ENCODE results near the gene CCBE1.

The CCBE1 gene

GRCh38 chr18:59395226-59396175 lies 301.7 kb downstream of the CCBE1 start:
- WGBS (ENCODE audit: extremely low coverage, insufficient coverage, insufficient read length), result no CpG with 5 or more reads among the region's 10 CpGs

GRCh38 chr18:59393381-59393780 lies 303.8 kb downstream of the CCBE1 start:
- Histone ChIP-seq H3K4me2 (ENCODE audit: low read length) (no peak overlapping the region), H3K4me3 (ENCODE audit: low read depth, low read length) (no peak overlapping the region), H3K18ac (ENCODE audit: low read length) (no peak overlapping the region), H3K4me1 (ENCODE audit: control insufficient read depth in 1 of 2, insufficient read depth in 2 of 2, low read length in 2 of 2) (no peaks in the 10 kb centered on the region), H3K79me2 (ENCODE audit: control insufficient read depth, insufficient read depth, low read length, poor library complexity) (no peaks in the 10 kb centered on the region), H3K36me3 (ENCODE audit: control insufficient read depth in 1 of 2, insufficient read depth in 2 of 2, low read length in 2 of 2) (no peaks in the 10 kb centered on the region), H3K9me3 (ENCODE audit: insufficient read depth, low read depth, low read length) (no peaks in the 10 kb centered on the region), H4K8ac (ENCODE audit: low read depth, low read length) (no peak overlapping the region), H3K9ac (ENCODE audit: low read length) (no peak overlapping the region), H3K27ac (ENCODE audit: low read depth, low read length) (no peak overlapping the region), H3K79me1 (ENCODE audit: low read length) (peaks cover 2% of the 10 kb centered on the region), H2BK120ac (ENCODE audit: insufficient read depth, low read length, poor library complexity) (no peak overlapping the region), H3K14ac (ENCODE audit: low read length) (no peak overlapping the region), H2AFZ (ENCODE audit: insufficient read depth, low read length, poor library complexity) (no peak overlapping the region), H2AK5ac (ENCODE audit: low read length) (no peak overlapping the region), H4K91ac (ENCODE audit: low read depth, low read length) (no peak overlapping the region), H3K27me3 (ENCODE audit: insufficient read depth, low read length) (no peaks in the 10 kb centered on the region), H2BK5ac (ENCODE audit: low read depth, low read length, poor library complexity) (no peak overlapping the region), H4K12ac (ENCODE audit: low read depth, low read length) (no peak overlapping the region), H3K4ac (ENCODE audit: low read depth, low read length) (no peak overlapping the region), H2BK12ac (ENCODE audit: low read length) (no peak overlapping the region), H3K23ac (ENCODE audit: low read length) (no peak overlapping the region)
- no peak for DNase-seq
- no CpG with 5 or more reads among the region's 3 CpGs for WGBS (ENCODE audit: extremely low coverage, insufficient coverage, insufficient read length)

More at GRCh38 chr18:59395226-59396175, 301.7 kb downstream of the CCBE1 start:
- no peak overlapping the region for H3K9ac ChIP-seq (ENCODE audit: low read length)
- no peak overlapping the region for H3K4ac ChIP-seq (ENCODE audit: low read depth, low read length)
- H3K27ac ChIP-seq (ENCODE audit: low read depth, low read length), result no peak overlapping the region
- no peak overlapping the region for H3K18ac ChIP-seq (ENCODE audit: low read length)
- H4K12ac ChIP-seq (ENCODE audit: low read depth, low read length), result no peak overlapping the region
- H4K91ac ChIP-seq (ENCODE audit: low read depth, low read length), result no peak overlapping the region
- peaks cover 2% of the 10 kb centered on the region for H3K79me1 ChIP-seq (ENCODE audit: low read length)
- no peaks in the 10 kb centered on the region for H3K9me3 ChIP-seq (ENCODE audit: insufficient read depth, low read depth, low read length)
- no peaks in the 10 kb centered on the region for H3K79me2 ChIP-seq (ENCODE audit: control insufficient read depth, insufficient read depth, low read length, poor library complexity)
- no peak for DNase-seq
- H3K4me2 ChIP-seq (ENCODE audit: low read length), result no peak overlapping the region
- no peak overlapping the region for H2BK5ac ChIP-seq (ENCODE audit: low read depth, low read length, poor library complexity)
- no peak overlapping the region for H3K4me3 ChIP-seq (ENCODE audit: low read depth, low read length)
- no peak overlapping the region for H2AFZ ChIP-seq (ENCODE audit: insufficient read depth, low read length, poor library complexity)
- no peak overlapping the region for H4K8ac ChIP-seq (ENCODE audit: low read depth, low read length)
- no peaks in the 10 kb centered on the region for H3K4me1 ChIP-seq (ENCODE audit: control insufficient read depth in 1 of 2, insufficient read depth in 2 of 2, low read length in 2 of 2)
- H3K36me3 ChIP-seq (ENCODE audit: control insufficient read depth in 1 of 2, insufficient read depth in 2 of 2, low read length in 2 of 2), result no peaks in the 10 kb centered on the region
- no peak overlapping the region for H2AK5ac ChIP-seq (ENCODE audit: low read length)
- H3K27me3 ChIP-seq (ENCODE audit: insufficient read depth, low read length), result no peaks in the 10 kb centered on the region
- H2BK120ac ChIP-seq (ENCODE audit: insufficient read depth, low read length, poor library complexity), result no peak overlapping the region
- H3K14ac ChIP-seq (ENCODE audit: low read length), result no peak overlapping the region
- no peak overlapping the region for H2BK12ac ChIP-seq (ENCODE audit: low read length)
- no peak overlapping the region for H3K23ac ChIP-seq (ENCODE audit: low read length)

GRCh38 chr18:59388817-59389216 lies 308.4 kb downstream of the CCBE1 start:
- no peak overlapping the region for H3K23ac ChIP-seq (ENCODE audit: low read length)
- H2BK5ac ChIP-seq (ENCODE audit: low read depth, low read length, poor library complexity), result no peak overlapping the region
- WGBS (ENCODE audit: extremely low coverage, insufficient coverage, insufficient read length), result no CpG with 5 or more reads among the region's 4 CpGs
- no peak for DNase-seq
- H3K4me2 ChIP-seq (ENCODE audit: low read length), result no peak overlapping the region
- no peak overlapping the region for H2AK5ac ChIP-seq (ENCODE audit: low read length)
- H3K18ac ChIP-seq (ENCODE audit: low read length), result no peak overlapping the region
- H3K79me2 ChIP-seq (ENCODE audit: control insufficient read depth, insufficient read depth, low read length, poor library complexity), result no peaks in the 10 kb centered on the region
- H4K8ac ChIP-seq (ENCODE audit: low read depth, low read length), result no peak overlapping the region
- H3K79me1 ChIP-seq (ENCODE audit: low read length), result no peaks in the 10 kb centered on the region
- H4K91ac ChIP-seq (ENCODE audit: low read depth, low read length), result no peak overlapping the region
- H3K9ac ChIP-seq (ENCODE audit: low read length), result no peak overlapping the region
- H3K36me3 ChIP-seq (ENCODE audit: control insufficient read depth in 1 of 2, insufficient read depth in 2 of 2, low read length in 2 of 2), result no peaks in the 10 kb centered on the region
- no peak overlapping the region for H4K12ac ChIP-seq (ENCODE audit: low read depth, low read length)
- H3K4me3 ChIP-seq (ENCODE audit: low read depth, low read length), result no peak overlapping the region
- no peak overlapping the region for H3K4ac ChIP-seq (ENCODE audit: low read depth, low read length)
- H3K4me1 ChIP-seq (ENCODE audit: control insufficient read depth in 1 of 2, insufficient read depth in 2 of 2, low read length in 2 of 2), result no peaks in the 10 kb centered on the region
- no peaks in the 10 kb centered on the region for H3K9me3 ChIP-seq (ENCODE audit: insufficient read depth, low read depth, low read length)
- H3K27ac ChIP-seq (ENCODE audit: low read depth, low read length), result no peak overlapping the region
- no peak overlapping the region for H3K14ac ChIP-seq (ENCODE audit: low read length)
- no peak overlapping the region for H2BK120ac ChIP-seq (ENCODE audit: insufficient read depth, low read length, poor library complexity)
- H2BK12ac ChIP-seq (ENCODE audit: low read length), result no peak overlapping the region
- no peaks in the 10 kb centered on the region for H3K27me3 ChIP-seq (ENCODE audit: insufficient read depth, low read length)
- no peak overlapping the region for H2AFZ ChIP-seq (ENCODE audit: insufficient read depth, low read length, poor library complexity)

GRCh38 chr18:59387687-59388565 lies 309.3 kb downstream of the CCBE1 start:
- no peak overlapping the region for H3K4me3 ChIP-seq (ENCODE audit: low read depth, low read length)

More at GRCh38 chr18:59387687-59388565, 309.3 kb downstream of the CCBE1 start:
- Histone ChIP-seq H3K79me2 (ENCODE audit: control insufficient read depth, insufficient read depth, low read length, poor library complexity) (no peaks in the 10 kb centered on the region), H3K79me1 (ENCODE audit: low read length) (no peaks in the 10 kb centered on the region), H2BK5ac (ENCODE audit: low read depth, low read length, poor library complexity) (no peak overlapping the region), H2AK5ac (ENCODE audit: low read length) (no peak overlapping the region), H2AFZ (ENCODE audit: insufficient read depth, low read length, poor library complexity) (no peak overlapping the region), H3K4me1 (ENCODE audit: control insufficient read depth in 1 of 2, insufficient read depth in 2 of 2, low read length in 2 of 2) (no peaks in the 10 kb centered on the region), H4K12ac (ENCODE audit: low read depth, low read length) (no peak overlapping the region), H4K91ac (ENCODE audit: low read depth, low read length) (no peak overlapping the region), H3K14ac (ENCODE audit: low read length) (no peak overlapping the region), H2BK12ac (ENCODE audit: low read length) (no peak overlapping the region), H3K4ac (ENCODE audit: low read depth, low read length) (no peak overlapping the region), H3K4me2 (ENCODE audit: low read length) (no peak overlapping the region), H3K9ac (ENCODE audit: low read length) (no peak overlapping the region), H3K9me3 (ENCODE audit: insufficient read depth, low read depth, low read length) (no peaks in the 10 kb centered on the region), H2BK120ac (ENCODE audit: insufficient read depth, low read length, poor library complexity) (no peak overlapping the region), H3K23ac (ENCODE audit: low read length) (no peak overlapping the region), H3K27me3 (ENCODE audit: insufficient read depth, low read length) (no peaks in the 10 kb centered on the region), H3K18ac (ENCODE audit: low read length) (no peak overlapping the region), H3K36me3 (ENCODE audit: control insufficient read depth in 1 of 2, insufficient read depth in 2 of 2, low read length in 2 of 2) (no peaks in the 10 kb centered on the region), H3K27ac (ENCODE audit: low read depth, low read length) (no peak overlapping the region), H4K8ac (ENCODE audit: low read depth, low read length) (no peak overlapping the region)
- no peak for DNase-seq
- WGBS (ENCODE audit: extremely low coverage, insufficient coverage, insufficient read length), result no CpG with 5 or more reads among the region's 11 CpGs
